Measurements from ENCODE around the gene RNF113A. TPM values are rescaled to one million over a fixed set of nuclear protein-coding genes. Genes with fewer than 3 reads are reported as not detected.

The RNF113A gene
- total RNA-seq, 1 donor from 2014 or later, result 26.8 TPM

Other genes with a start within 250 kb of the RNF113A start
- 175 and 179 TPM in 2 replicates for gene SEPTIN6, start 178.6 kb downstream of the RNF113A start, total RNA-seq
- gene SOWAHD, start 113.1 kb downstream of the RNF113A start, total RNA-seq, result 0.46 and 0.59 TPM in 2 replicates
- gene RPL39, start 80.1 kb downstream of the RNF113A start, total RNA-seq, result 2,137 and 2,151 TPM in 2 replicates
- gene UPF3B, start 18.8 kb downstream of the RNF113A start, total RNA-seq, result 13.9 TPM in 2 replicates
- gene NDUFA1, start 99 bp upstream of the RNF113A start, total RNA-seq, result 82.6 and 84.4 TPM in 2 replicates
- not detected in 2 replicates for gene AKAP14, start 24.2 kb upstream of the RNF113A start, total RNA-seq
- 9.8 and 10.4 TPM in 2 replicates for gene NKAP, start 72.0 kb upstream of the RNF113A start, total RNA-seq
- not detected in 2 replicates for gene RHOXF2B, start 206.0 kb upstream of the RNF113A start, total RNA-seq
- gene RHOXF1, start 244.2 kb upstream of the RNF113A start, total RNA-seq, result not detected in 2 replicates

Data from activated T-helper 2 cell treated with anti-CD3 and anti-CD28 coated beads, Interferon-gamma antibody, Interleukin-2, Interleukin-4, amounts not matched to agents 10 μg/mL and 5 μg/mL and 100 μg/mL, durations not matched to agents 14 hours and 24 hours and 36 hours (primary cell).